ENCODE measurements around the gene HSD17B14.

- TF ChIP-seq ZNF274 (IDR thresholded peaks at IDR 0.05; ENCODE audit: low read depth, low read length) (no peak), ZFX (IDR thresholded peaks at IDR 0.05) (no peak), CTCF (IDR thresholded peaks at IDR 0.05 in 2 of 3, conservative IDR thresholded peaks at IDR 0.05 in 1 of 3; ENCODE audit: borderline replicate concordance in 1 of 3, insufficient read depth in 1 of 3, low read depth in 2 of 3, low read length in 2 of 3) (no peak), JUND (IDR thresholded peaks at IDR 0.05) (peak; percentile 56; the same call in 1 of the 2 replicates)
Measured at GRCh38 chr19:48780631-48781391, 55.5 kb downstream of the HSD17B14 start.

All from HCT116 (cell line).